NCI-H82 treated with DMSO at 0.1 percent for 48 hours (cell line): ENCODE measurements around the gene MAP3K2.

Source experiments
- DNase-seq: peaks from one replicate; lab custom pipeline; 2025; ENCODE audit not compliant: unreplicated experiment; lab: John Stamatoyannopoulos, UW

The MAP3K2 gene

DNA sequence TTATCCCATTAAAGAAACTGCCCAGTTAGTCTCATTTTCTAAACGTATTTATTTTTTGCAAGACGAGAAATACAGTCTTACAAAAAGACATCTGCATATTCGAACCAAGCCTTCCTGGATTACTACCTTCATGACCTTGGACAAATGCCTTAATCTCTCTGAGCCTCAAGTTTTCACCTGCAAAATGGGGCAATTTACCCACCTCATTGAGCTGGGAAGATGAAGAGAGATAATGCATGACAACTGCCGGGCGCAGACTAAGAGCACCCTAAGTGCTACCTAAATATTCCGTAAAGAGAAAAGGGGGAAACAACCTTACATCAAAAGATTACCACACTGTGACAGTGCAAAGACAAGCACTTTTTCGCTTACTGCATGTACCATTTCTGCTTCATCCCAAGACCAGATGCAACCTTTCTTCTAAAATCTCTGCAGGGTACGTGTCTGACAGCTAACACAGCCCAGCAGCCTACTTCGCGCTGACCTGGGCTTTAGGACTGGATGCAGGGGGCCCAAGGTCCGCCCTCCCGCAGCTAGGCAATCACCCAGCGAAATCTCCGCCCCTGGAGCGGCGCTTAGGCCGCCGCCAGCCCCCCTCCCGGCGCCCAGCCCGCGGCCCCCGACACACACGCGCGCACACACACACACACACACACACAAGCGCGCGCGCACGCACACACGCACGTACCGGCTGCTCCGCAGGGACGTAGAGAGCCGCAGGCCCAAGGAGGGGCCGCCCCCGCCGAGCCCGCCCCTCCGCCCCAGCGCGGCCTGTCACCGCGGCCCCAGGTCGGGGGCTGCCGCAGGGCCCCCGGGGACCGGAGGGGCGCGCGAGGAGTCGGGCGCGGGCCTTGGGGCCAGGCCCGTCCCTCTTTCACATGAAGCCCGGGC lies 766 bp downstream of the MAP3K2 start:
- peak; percentile 70 for DNase-seq

DNA sequence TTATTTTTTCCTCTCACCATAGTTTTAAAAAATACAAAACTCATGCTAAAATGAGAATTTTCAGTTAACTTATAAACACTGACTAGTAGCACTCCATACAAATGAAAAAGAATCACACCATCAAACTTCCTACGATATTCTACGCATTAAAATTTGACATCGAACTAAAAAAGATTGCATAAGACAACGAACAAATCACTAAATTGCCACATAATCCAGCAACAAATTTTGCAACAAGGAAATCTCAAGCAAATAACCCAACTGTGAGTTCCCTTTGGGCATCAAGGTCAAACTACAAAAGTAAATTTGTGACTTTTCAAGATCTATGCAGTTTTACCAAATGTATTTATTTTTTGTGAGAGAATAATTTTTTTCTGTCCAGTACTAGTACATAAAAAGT lies 1.5 kb downstream of the MAP3K2 start:
- DNase-seq = no peak

DNA sequence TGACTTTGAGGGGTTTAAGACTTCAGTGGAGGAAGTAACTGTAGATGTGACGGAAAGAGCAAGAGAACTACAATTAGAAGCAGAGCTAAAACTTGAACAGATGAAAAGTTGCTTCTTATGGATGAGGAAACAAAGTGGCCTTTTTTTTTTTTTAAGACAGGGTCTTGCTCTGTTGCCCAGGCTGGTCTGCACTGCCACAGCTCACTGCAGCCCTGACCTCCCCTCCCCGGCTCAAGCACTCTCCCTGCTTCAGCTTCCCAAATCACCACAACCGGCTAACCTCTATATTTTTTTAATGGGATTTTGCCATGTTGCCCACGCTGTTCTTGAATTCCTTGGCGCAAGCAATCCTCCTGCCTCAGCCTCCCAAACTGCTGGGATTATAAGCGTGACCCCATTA lies 3.2 kb downstream of the MAP3K2 start:
- DNase-seq = no peak

DNA sequence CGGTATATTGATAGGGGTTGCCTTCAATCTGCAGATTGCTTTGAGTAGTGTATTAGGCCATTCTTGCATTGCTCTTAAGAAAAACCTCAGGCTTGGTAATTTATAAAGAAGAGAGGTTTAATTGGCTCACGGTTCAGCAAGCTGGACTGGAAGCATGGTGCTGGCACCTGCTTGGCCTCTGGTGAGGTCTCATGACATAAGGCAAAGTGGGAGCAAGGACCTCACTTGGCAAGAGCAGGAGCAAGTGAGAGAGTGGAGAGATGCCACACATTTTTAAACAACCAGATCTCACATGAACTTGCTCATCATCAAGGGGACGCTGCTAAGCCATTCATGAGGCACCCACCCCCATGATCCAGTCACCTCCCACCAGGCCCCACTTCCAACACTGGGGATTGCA lies 4.9 kb downstream of the MAP3K2 start:
- DNase-seq = no peak

DNA sequence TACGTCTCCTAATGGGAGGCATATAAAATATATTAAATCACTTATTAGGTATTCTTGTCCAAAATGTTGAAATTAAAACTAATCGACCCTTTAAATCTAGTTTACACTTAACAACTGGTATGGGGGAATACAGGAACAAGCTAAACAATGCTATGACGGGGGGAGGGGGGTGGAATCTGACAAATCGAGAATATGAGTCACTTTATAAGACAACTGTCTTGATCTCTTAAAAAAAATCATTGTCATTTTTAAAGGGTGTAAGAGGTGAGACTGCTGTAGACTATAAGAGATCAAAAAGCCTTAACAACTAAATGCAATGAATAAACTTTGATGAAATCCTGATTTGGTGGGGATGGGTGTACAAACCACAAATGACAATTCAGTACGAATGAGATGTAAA lies 6.0 kb downstream of the MAP3K2 start:
- DNase-seq = no peak

DNA sequence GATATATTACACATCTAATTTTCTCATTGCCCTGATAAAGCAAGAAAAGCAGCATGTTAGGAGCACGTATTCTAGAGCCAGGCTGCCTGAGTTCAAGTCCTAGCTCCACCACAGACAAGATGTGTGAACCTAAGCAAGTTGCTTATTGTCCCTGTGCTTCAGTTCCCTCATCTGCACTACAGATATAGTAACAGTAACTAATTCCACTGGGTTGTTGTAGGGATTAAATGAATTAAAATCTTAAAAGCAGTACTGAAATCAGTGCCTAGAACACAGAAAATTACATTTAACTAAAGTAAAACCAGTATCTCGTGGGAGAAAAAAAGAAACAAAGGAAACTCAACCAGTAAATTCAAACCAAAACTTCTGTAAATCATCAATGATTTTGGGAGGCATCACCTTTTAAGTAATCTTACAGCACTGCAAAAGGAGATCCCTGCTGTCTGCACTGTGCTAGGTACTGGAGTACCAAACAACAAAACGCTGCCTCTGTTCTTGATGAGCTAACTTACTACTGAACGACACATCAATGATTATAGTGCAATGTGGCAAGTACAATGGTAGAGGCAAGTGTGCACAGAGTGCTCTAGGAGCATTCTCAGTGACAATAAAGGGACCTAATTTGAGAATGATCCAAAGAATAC lies 7.9 kb downstream of the MAP3K2 start:
- DNase-seq = no peak

DNA sequence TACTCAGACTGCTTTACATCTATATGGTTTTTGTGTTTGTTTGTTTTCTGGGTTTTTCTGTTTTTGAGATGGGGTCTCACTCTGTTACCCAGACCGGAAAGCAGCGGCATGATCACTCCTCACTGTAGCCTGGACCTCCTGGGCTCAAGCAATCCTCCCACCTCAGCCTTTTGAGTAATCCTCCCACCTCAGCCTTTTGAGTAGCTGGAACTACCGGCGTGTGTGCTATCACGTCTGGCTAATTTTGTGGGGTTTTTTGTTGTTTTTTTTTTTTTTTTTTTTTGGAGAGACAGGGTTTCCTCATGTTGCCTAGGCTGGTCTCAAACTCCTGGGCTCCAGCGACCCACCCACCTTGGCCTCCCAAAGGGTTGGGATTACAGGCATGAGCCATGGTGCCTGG lies 9.1 kb downstream of the MAP3K2 start:
- DNase-seq = no peak

DNA sequence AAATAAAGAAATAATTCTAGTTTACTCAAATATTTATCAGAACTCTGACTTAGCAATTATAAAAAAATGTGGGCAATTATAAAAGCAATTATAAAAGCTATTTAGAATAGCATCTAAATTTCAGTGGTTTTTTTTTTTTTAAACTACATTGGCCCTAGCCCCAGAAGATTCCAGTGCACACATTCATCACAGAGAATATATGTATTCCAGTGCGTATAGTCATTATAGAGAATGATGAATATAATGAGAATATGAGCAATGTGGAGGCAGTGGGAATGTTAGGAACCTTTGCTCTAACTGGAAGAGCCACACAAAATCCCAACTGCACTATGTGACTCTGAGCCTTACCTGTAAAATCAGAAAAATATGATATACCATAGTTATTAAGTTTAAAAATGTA lies 10.5 kb downstream of the MAP3K2 start:
- DNase-seq = no peak

DNA sequence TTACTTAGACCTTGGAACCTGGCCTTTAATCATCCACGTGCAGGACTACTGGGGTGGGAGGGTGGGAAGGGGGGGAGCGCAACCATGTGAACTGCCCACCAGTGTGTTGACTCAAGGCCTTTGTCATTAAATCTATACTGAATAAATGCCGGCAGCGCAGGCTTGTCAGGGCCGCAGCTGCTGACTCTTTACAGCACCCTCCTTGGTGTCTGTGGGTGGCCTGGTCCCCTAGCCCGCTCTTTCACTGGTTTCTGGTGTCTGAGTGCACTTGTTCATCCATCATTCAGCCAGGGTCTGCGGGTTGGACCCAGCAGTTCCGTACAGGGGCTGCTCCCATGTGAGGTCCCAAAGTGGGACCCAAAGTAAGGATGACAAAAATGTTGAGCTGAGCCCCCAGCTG lies 11.5 kb downstream of the MAP3K2 start:
- no peak for DNase-seq

DNA sequence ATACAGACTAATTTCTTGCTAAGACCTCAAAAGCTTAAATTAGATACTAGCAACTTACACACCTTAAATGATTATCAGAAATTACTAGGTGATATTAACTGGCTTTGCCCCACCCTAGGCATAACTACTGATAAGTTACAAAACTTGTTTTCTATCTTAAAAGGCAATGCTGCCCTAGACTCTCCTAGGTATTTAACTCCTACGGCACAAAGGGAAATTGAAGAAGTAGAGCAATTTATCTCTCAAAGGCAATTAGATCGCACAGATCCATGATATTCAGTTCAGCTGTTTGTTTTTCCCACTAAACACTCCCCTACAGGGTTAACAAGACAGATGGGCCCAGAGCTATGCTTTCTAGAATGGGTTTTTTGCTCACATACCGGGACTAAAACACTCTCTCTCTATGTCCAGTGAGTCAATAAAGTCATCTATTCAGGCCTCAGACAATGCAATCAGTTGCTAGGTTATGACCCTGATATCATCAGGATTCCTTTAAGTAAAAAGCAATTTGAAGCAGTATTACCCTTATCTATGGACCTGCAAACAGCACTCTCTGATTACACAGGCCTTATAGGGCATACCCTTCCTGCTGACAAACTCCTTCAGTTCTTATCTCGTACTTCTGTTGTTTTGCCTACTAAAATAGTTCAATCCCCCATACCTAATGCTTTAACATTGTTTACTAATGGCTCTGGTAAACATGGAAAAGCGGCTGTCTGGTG lies 14.3 kb downstream of the MAP3K2 start:
- no peak for DNase-seq

DNA sequence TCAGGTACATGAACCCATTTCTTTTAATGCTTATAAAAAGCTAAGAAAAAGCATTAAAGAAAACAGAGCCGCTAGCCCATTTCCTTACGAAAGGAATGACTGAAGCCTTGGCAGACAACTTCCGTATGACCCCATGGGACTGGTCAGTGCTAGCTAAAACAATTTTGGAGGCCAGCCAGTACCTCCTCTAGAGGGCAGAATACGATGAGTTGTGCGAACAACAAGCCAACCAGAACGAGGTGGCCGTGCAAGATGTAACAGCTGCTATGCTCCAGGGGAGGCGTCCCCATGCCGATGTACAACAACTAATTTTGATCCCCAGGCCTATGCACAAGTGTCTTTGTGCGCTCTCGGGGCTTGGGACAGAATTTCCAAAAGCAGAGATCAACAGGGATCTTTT lies 16.7 kb downstream of the MAP3K2 start:
- DNase-seq = no peak

DNA sequence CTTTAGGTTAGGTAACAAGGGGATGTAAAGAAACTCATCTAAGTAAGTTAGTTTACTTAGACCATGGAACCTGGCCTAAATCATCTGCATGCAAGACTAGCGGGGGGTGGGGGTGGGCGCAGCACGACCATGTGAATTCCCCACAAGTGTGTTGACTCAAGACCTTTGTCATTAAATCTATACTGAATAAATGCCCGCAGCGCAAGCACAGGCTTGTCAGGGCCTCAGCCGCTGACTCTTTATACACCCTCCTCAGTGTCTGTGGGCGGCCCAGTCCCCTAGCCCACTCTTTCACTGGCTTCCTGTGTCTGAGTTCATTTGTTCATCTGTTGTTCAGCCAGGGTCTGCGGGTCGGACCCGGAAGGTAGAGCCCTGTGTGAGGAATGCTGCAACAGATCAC lies 17.8 kb downstream of the MAP3K2 start:
- no peak for DNase-seq

DNA sequence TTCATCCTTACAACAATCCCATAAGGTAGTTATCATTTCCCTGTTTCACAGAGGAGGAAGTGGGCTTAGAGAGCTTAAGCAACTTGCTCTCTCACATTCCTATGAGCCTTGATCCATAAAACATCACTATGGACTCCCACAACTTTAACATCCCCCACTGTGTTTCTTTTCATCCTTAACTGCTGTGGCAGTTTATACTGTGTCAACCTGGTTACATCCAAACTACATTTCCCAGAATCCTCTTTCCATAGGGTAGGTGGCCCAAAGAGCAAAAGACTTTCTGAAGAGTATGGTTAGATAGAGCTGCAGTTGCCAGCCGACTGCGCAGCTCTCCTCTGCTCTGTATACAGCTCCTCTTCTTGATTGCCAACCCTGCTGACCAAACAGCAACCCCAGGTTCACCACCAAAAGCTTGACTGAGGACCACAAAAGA lies 22.5 kb downstream of the MAP3K2 start:
- no peak for DNase-seq

DNA sequence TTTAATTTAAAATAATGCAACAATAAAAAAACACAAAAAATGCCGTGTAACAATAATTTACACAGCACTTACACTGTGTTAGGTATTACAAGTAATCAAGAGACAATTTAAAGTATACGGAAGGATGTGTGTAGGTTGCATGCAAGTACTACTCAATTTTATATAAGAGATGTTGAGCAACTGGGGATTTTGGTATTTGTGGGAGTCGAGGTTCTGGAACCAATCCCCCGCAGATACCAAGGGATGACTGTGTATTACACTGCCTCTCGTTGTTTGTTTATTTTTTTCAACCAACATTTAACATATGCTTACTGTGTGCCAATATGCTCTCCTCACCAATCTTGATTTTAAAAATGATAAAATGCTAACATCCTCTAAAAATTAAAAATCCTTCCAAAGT lies 24.8 kb downstream of the MAP3K2 start:
- no peak for DNase-seq

DNA sequence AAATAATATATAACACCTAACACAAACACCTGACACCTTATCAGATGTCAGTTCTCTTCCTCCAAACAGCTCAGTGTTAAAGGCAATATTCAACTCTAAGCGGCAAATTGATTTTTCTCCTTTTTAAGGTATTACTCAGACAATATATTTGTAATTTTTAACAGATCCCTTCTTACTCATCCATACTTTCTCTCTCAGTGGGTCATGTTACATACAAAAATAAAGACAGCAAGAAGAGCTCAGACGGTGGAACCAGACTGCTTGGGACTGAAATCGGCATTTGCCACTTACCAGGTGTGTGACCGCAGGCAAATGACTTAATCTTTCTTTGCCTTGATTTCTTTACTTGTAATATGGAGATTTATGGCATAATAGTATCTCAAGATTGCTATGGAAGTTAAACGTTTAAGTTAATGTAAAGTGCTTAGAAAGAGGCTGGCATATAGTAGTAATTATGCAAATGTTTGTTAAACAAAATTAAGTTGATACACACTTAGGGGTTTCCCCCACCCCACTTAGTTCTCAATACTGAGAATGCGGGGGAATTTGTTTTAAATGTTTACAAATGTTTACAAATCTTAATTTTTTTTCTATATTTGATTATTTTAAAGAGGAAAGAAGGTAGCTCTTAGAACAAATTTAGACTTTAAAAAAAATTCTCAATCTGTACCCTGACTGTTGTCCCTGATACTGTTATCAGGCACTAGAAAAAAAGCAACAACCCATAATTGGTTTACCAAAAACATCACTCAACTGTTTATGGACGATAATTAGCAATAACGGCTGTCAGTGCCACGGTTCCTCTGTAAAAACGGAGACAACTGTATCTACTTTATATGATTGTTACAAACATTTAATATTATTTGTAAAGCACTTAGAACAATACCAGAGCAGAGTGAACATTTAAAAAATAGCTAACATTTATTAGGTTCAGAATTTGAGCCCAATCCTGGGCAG lies 25.6 kb downstream of the MAP3K2 start:
- no peak for DNase-seq

DNA sequence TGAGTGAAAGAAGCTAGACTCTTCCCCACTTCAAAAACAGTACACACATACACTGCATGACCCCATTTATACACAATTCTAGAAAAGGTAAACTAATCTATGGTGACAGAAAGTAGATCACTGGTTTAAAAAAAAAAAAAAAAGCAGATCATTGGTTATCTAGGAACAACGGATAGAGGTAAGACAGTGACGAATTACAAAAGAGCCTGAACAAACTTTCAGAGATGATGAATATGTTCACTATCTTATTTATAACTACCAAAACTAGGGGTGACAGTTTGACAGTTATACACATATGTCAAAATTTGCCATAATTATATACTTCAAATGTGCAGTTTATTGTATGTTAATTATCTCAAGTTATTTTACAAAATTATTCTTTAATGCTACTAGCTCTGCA lies 27.5 kb downstream of the MAP3K2 start:
- no peak for DNase-seq

DNA sequence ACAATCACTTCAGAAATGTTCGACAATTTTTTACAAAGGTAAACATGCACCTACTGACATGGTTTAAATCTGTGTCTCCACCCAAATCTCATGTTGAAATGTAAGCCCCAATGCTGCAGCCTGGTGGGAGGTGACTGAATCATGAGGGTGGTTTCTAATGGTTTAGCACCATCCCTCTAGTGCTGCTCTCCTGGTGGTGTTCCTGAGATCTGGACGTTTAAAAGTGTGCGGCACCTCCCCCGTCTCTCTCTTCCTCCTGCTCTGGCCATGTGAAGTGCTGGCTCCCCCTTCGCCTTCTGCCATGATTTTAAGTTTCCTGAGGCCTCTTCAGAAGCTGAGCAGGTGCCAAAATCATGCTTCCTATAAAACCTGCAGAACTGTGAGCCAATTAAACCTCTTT lies 28.3 kb downstream of the MAP3K2 start:
- DNase-seq = no peak

DNA sequence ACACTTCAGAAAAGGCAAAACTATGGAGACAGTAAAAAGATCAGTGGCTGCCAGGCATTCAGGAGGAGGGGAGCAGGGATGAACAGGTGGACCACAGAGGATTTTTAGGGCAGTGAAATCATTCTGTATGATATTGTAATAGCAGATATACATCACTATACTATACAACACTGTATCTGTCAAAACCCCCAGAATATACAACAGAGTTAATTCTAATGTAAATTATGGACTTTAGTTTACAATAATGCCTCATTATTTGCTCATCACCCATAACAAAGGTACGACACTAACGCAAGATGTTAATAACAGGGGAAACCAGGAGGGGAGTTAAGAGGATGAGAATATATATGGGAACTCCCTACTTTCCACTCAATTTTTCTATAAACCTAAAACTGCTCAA lies 28.8 kb downstream of the MAP3K2 start:
- DNase-seq = no peak

DNA sequence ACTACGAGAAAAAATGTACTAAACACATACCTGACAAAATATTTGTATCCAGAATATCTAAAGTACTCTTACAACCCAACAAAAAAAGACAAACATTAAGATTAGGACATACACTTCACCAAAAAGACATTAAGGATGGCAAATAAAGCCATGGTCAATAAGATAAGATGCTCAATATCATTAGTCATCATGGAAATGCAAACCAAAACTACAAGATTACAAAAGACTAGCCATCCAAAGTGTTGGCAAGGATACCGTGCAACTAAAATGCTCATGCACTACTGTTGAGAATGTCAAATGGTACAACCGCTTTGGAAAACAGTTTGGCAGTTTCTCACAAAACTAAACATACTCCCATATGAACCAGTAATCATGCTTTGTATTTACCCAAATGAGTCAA lies 29.7 kb downstream of the MAP3K2 start:
- DNase-seq = no peak

DNA sequence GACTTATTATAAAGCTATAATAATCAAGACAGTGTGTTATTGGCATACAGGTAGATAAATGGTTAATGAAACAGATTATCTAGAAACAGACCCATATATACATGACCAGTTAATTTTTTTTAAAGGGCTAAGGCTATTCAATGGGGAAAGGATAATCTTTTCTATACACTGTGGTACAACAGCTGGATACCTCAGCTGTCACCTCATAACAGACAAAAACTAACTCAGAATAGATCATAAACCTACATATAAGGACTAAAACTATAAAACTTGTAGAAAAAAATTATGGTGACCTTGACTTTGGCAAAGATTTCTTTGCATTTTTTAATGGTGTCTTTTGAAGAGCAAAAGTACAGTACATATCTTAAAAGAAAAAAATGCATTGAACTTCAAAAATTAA lies 30.2 kb downstream of the MAP3K2 start:
- no peak for DNase-seq

DNA sequence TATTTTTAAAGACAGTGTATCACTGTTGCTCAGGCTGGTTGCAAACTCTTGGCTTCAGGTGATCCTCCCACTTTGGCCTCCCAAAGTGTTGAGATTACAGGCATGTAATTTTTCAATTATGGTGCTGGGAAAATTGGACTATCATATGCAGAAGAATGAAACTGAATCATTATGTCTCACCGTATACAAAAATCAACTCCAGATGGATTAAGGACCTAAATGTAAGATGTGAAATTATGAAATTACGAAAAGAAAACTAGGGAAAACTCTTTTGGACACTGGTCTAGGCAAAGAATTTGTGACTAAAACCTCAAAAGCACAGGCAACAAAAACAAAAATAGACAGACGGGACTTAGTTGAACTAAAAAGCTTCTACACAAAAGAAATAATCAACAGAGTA lies 31.2 kb downstream of the MAP3K2 start:
- no peak for DNase-seq
